Neuronal stem cell (in vitro differentiated cells): Measurements from ENCODE around the gene NR3C1.

Source experiments
- DNase-seq: peaks from one replicate; pipeline ENCODE4 v3.0.0-alpha.2; 2013; ENCODE audit warnings: low spot score
- H2AFZ ChIP-seq: one replicate; pipeline ENCODE4 v1.6.1; 2013; ENCODE audit warnings: mild to moderate bottlenecking, low read length, inconsistent platforms
- H2AK5ac ChIP-seq: 2 replicates; pipeline ENCODE4 v1.6.1; 2013; ENCODE audit warnings: low read depth, mild to moderate bottlenecking, inconsistent platforms, low read length, moderate library complexity, mixed read lengths
- H2BK120ac ChIP-seq: 2 replicates; pipeline ENCODE4 v1.6.1; 2013; ENCODE audit warnings: low read depth, mild to moderate bottlenecking, inconsistent platforms, low read length, moderate library complexity, mixed read lengths
- H2BK12ac ChIP-seq: one replicate; pipeline ENCODE4 v1.6.1; 2013; ENCODE audit warnings: low read length, inconsistent platforms
- H2BK15ac ChIP-seq: 2 replicates; pipeline ENCODE4 v1.6.1; 2013; ENCODE audit warnings: mild to moderate bottlenecking, low read length, inconsistent platforms, mixed read lengths
- H2BK5ac ChIP-seq: one replicate; pipeline ENCODE4 v1.6.1; 2013; ENCODE audit warnings: inconsistent platforms, mild to moderate bottlenecking, low read length, moderate library complexity
- H3K14ac ChIP-seq: one replicate; pipeline ENCODE4 v1.6.1; 2013; ENCODE audit warnings: low read length, inconsistent platforms
- H3K18ac ChIP-seq: 2 replicates; pipeline ENCODE4 v1.6.1; 2013; ENCODE audit warnings: low read length, inconsistent platforms
- H3K23ac ChIP-seq: 2 replicates; pipeline ENCODE4 v1.6.1; 2013; ENCODE audit warnings: low read depth, mild to moderate bottlenecking, mixed read lengths, low read length, inconsistent platforms; ENCODE audit not compliant: poor library complexity
- H3K27ac ChIP-seq: replicated peaks from 3 replicates; pipeline ENCODE4 v1.5.1; 2013; ENCODE audit warnings: low read length, inconsistent platforms
- H3K27me3 ChIP-seq, 3 experiments: 2 replicates each; pipeline ENCODE4 v1.6.1; 2013; ENCODE audit warnings: low read length in 3 of 3, mild to moderate bottlenecking in 2 of 3, inconsistent platforms in 1 of 3, low read depth in 1 of 3, mixed read lengths in 1 of 3, moderate library complexity in 1 of 3; ENCODE audit not compliant: control insufficient read depth in 3 of 3, insufficient read depth in 3 of 3
- H3K36me3 ChIP-seq, 2 donors: replicated peaks in 1 of 2; 2 replicates each; pipeline ENCODE4 v1.6.1; 2013; ENCODE audit warnings: low read length in 2 of 2; ENCODE audit not compliant: control insufficient read depth in 2 of 2, insufficient read depth in 2 of 2
- H3K4ac ChIP-seq: 2 replicates; pipeline ENCODE4 v1.6.1; 2013; ENCODE audit warnings: inconsistent platforms, mild to moderate bottlenecking, low read length, moderate library complexity
- H3K4me1 ChIP-seq, 2 donors: 1 replicate in 1 of 2; 2 replicates in 1 of 2; pipeline ENCODE4 v1.6.1; 2013; ENCODE audit warnings: low read length in 2 of 2, low read depth in 1 of 2; ENCODE audit not compliant: control insufficient read depth in 2 of 2, insufficient read depth in 1 of 2
- H3K4me2 ChIP-seq: one replicate; pipeline ENCODE4 v1.6.1; 2013; ENCODE audit warnings: mild to moderate bottlenecking, low read length, inconsistent platforms; ENCODE audit not compliant: insufficient read depth, poor library complexity, severe bottlenecking
- H3K4me3 ChIP-seq, 2 donors: 2 replicates each; pipeline ENCODE4 v1.5.1; 2013; ENCODE audit warnings: low read length in 2 of 2, mild to moderate bottlenecking in 2 of 2, inconsistent platforms in 1 of 2, moderate library complexity in 1 of 2
- H3K79me1 ChIP-seq: one replicate; pipeline ENCODE4 v1.6.1; 2013; ENCODE audit warnings: low read depth, mild to moderate bottlenecking, inconsistent platforms, low read length, moderate library complexity
- H3K9ac ChIP-seq: one replicate; pipeline ENCODE4 v1.6.1; 2013; ENCODE audit warnings: mild to moderate bottlenecking, low read depth, low read length, inconsistent platforms; ENCODE audit not compliant: poor library complexity
- H3K9me3 ChIP-seq, 2 donors: replicated peaks in 1 of 2; 2 replicates each; pipeline versions ENCODE3 to v1.6.1; 2013; ENCODE audit warnings: low read length in 2 of 2, mild to moderate bottlenecking in 2 of 2, inconsistent platforms in 1 of 2, low read depth in 1 of 2, mixed read lengths in 1 of 2, moderate library complexity in 1 of 2; ENCODE audit not compliant: control insufficient read depth in 2 of 2, insufficient read depth in 1 of 2
- H4K8ac ChIP-seq: one replicate; pipeline ENCODE4 v1.6.1; 2013; ENCODE audit warnings: low read depth, mild to moderate bottlenecking, inconsistent platforms, low read length, moderate library complexity
- H4K91ac ChIP-seq: one replicate; pipeline ENCODE4 v1.6.1; 2013; ENCODE audit warnings: low read length, low read depth, mild to moderate bottlenecking, inconsistent platforms; ENCODE audit not compliant: poor library complexity
- WGBS, 2 donors: extraction: QIAGEN DNeasy Blood & Tissue Kit; methylation state at CpG; one replicate each; pipeline ENCODE4 v1.1.7; 2013; ENCODE audit warnings: missing lambda C conversion rate in 2 of 2, mixed read lengths in 1 of 2; ENCODE audit not compliant: insufficient read length in 2 of 2, insufficient replicate concordance in 1 of 2; ENCODE audit errors: extremely low coverage in 2 of 2; 5-methylcytosine and 5-hydroxymethylcytosine counted together

NR3C1 gene

GRCh38 chr5:143413958-143414669 is 10.6 kb upstream of the NR3C1 start:
- Histone ChIP-seq H2BK12ac (no peak overlapping the region), H3K4me1 (no peaks in the 10 kb centered on the region), H3K18ac (no peak overlapping the region), H3K23ac (no peak overlapping the region), H3K9me3 (peaks cover 0 to 2% of the 10 kb centered on the region in 2 donors), H2BK120ac (no peak overlapping the region), H3K4me2 (no peak overlapping the region), H4K91ac (no peak overlapping the region), H3K14ac (no peak overlapping the region), H2AFZ (no peak overlapping the region), H3K27me3 (no peaks in the 10 kb centered on the region), H2AK5ac (no peak overlapping the region), H2BK5ac (no peak overlapping the region), H3K9ac (no peak overlapping the region), H2BK15ac (no peak overlapping the region), H4K8ac (no peak overlapping the region), H3K36me3 (no peaks in the 10 kb centered on the region), H3K79me1 (no peaks in the 10 kb centered on the region), H3K4me3 (no peak overlapping the region), H3K27ac (no peak overlapping the region), H3K4ac (no peak overlapping the region)
- no peak for DNase-seq
- WGBS, 2 donors, result no CpG with 5 or more reads among the region's 4 CpGs

GRCh38 chr5:143412661-143413342 is 9.3 kb upstream of the NR3C1 start:
- no peak overlapping the region for H3K9ac ChIP-seq
- H3K14ac ChIP-seq, result no peak overlapping the region
- no peak overlapping the region for H2AK5ac ChIP-seq
- H3K4me3 ChIP-seq, result no peak overlapping the region
- H2BK5ac ChIP-seq, result no peak overlapping the region
- H3K4me2 ChIP-seq, result no peak overlapping the region
- no peaks in the 10 kb centered on the region for H3K27me3 ChIP-seq
- no peaks in the 10 kb centered on the region for H3K4me1 ChIP-seq
- H2BK120ac ChIP-seq, result no peak overlapping the region
- H4K91ac ChIP-seq, result no peak overlapping the region
- H2BK15ac ChIP-seq, result no peak overlapping the region
- no peak overlapping the region for H3K18ac ChIP-seq
- H3K79me1 ChIP-seq, result no peaks in the 10 kb centered on the region
- H3K9me3 ChIP-seq, result peaks cover 0 to 2% of the 10 kb centered on the region in 2 donors
- no peak overlapping the region for H3K23ac ChIP-seq
- H2AFZ ChIP-seq, result no peak overlapping the region
- H2BK12ac ChIP-seq, result no peak overlapping the region
- DNase-seq, result no peak
- H3K4ac ChIP-seq, result no peak overlapping the region
- no peak overlapping the region for H3K27ac ChIP-seq
- no CpG with 5 or more reads among the region's 2 CpGs for WGBS, 2 donors
- no peak overlapping the region for H4K8ac ChIP-seq
- H3K36me3 ChIP-seq, result no peaks in the 10 kb centered on the region

- no peaks in the 10 kb centered on the region for H3K27me3 ChIP-seq
- H2BK5ac ChIP-seq, result no peak overlapping the region
- H3K27ac ChIP-seq, result no peak overlapping the region
- H4K91ac ChIP-seq, result no peak overlapping the region
- H2BK120ac ChIP-seq, result no peak overlapping the region
- H2BK15ac ChIP-seq, result no peak overlapping the region
- no peaks in the 10 kb centered on the region for H3K36me3 ChIP-seq
- no peak overlapping the region for H3K23ac ChIP-seq
- peaks cover 2% of the 10 kb centered on the region for H3K79me1 ChIP-seq
- H3K9ac ChIP-seq, result no peak overlapping the region
- no peak for DNase-seq
- no peak overlapping the region for H3K18ac ChIP-seq
- no peak overlapping the region for H2AFZ ChIP-seq
- no peak overlapping the region for H3K14ac ChIP-seq
- H3K9me3 ChIP-seq, result peaks cover 0 to 2% of the 10 kb centered on the region in 2 donors
- no peak overlapping the region for H2BK12ac ChIP-seq
- H3K4me1 ChIP-seq, result peaks cover 0 to 1% of the 10 kb centered on the region in 2 donors
- H2AK5ac ChIP-seq, result no peak overlapping the region
- WGBS, 2 donors, result no CpG with 5 or more reads among the region's 2 CpGs
- no peak overlapping the region for H4K8ac ChIP-seq
- no peak overlapping the region for H3K4ac ChIP-seq
- no peak overlapping the region for H3K4me3 ChIP-seq
- H3K4me2 ChIP-seq, result no peak overlapping the region
Observed at GRCh38 chr5:143409926-143410325, 6.4 kb upstream of the NR3C1 start.

GRCh38 chr5:143406408-143406807 is 2.9 kb upstream of the NR3C1 start:
- Histone ChIP-seq H3K27me3 (peaks cover 3 to 24% (median 11%) of the 10 kb centered on the region in 3 experiments), H3K27ac (no peak overlapping the region), H3K79me1 (peaks cover 2% of the 10 kb centered on the region), H4K91ac (no peak overlapping the region), H2BK15ac (no peak overlapping the region), H3K9me3 (no peaks in the 10 kb centered on the region), H3K36me3 (no peaks in the 10 kb centered on the region), H2BK120ac (no peak overlapping the region), H3K18ac (no peak overlapping the region), H3K9ac (no peak overlapping the region), H2AFZ (no peak overlapping the region), H2BK12ac (no peak overlapping the region), H4K8ac (no peak overlapping the region), H2BK5ac (no peak overlapping the region), H3K4me1 (peaks cover 0 to 1% of the 10 kb centered on the region in 2 donors), H3K4me2 (no peak overlapping the region), H3K23ac (no peak overlapping the region), H3K14ac (no peak overlapping the region), H3K4ac (no peak overlapping the region), H3K4me3 (no peak overlapping the region), H2AK5ac (no peak overlapping the region)
- DNase-seq, result no peak
- WGBS, 2 donors, result no CpG with 5 or more reads among the region's 1 CpG
